T1000 (cell line): ENCODE measurements around the gene TPPP2.

Experiments
- DNase-seq: peaks from one replicate; lab custom pipeline; 2025; ENCODE audit warnings: mixed read lengths; lab: John Stamatoyannopoulos, UW

TPPP2 gene

GRCh38 chr14:21075719-21076437 lies 45.9 kb downstream of the TPPP2 start:
- DNase-seq: no peak

GRCh38 chr14:21077672-21078071 lies 47.7 kb downstream of the TPPP2 start:
- no peak for DNase-seq

- DNase-seq: no peak
Observed at GRCh38 chr14:21078287-21078686, 48.3 kb downstream of the TPPP2 start.

GRCh38 chr14:21078726-21079125 lies 48.7 kb downstream of the TPPP2 start:
- no peak for DNase-seq

- DNase-seq: no peak
Observed at GRCh38 chr14:21081521-21082142, 51.6 kb downstream of the TPPP2 start.
